Transverse colon (tissue), 4 donors: ENCODE results near the gene CTXND2.

ENCODE experiments used
- CTCF ChIP-seq, 5 experiments: fragments of 200-600 bp in 3 of 5; fragments of 450-650 bp in 2 of 5; sonication (generic) in 3 of 5; IDR thresholded peaks; 1 replicate in 2 of 5; 2 replicates in 3 of 5; pipeline ENCODE4 v1.5.1; 2016 to 2017; ENCODE audit warnings: antibody characterized with exemption in 5 of 5, inconsistent platforms in 3 of 5, mild to moderate bottlenecking in 2 of 5, moderate library complexity in 1 of 5
- POLR2A ChIP-seq: fragments of 450-650 bp; IDR thresholded peaks from one replicate; pipeline ENCODE4 v1.6.1; 2016; ENCODE audit warnings: antibody characterized with exemption, mild to moderate bottlenecking, moderate library complexity
- POLR2AphosphoS5 ChIP-seq, 3 donors: sonication (generic); formaldehyde crosslinking; IDR thresholded peaks; one replicate each; pipeline ENCODE4 v1.6.1; 2016; ENCODE audit warnings: antibody characterized with exemption in 3 of 3

- TF ChIP-seq CTCF (IDR thresholded peaks at IDR 0.05) (no peak), POLR2A (no peak), POLR2AphosphoS5 (IDR thresholded peaks at IDR 0.05) (no peak)
Measured at GRCh38 chr1:150888727-150889126, 1.8 kb downstream of the CTXND2 start.
